OCI-LY3 (cell line): ENCODE measurements around the gene XRCC2.
"Not testable (repeated sequence)": the region's sequence is repeated elsewhere in the genome, so short reads cannot be mapped to it uniquely, and the experiment has no call there.

Source experiments
- CTCF ChIP-seq: fragments of 200-600, 300-600 bp; sonication (generic); IDR thresholded peaks from 2 replicates; pipeline ENCODE4 v1.5.1; 2014; ENCODE audit warnings: antibody characterized with exemption, low read length, low read depth
- EZH2phosphoT487 ChIP-seq: fragments of 200-600 bp; shearing (Covaris generic); IDR thresholded peaks from 2 replicates; pipeline ENCODE4 v1.6.1; 2018; ENCODE audit warnings: antibody characterized with exemption, mixed run types, low read depth

DNA sequence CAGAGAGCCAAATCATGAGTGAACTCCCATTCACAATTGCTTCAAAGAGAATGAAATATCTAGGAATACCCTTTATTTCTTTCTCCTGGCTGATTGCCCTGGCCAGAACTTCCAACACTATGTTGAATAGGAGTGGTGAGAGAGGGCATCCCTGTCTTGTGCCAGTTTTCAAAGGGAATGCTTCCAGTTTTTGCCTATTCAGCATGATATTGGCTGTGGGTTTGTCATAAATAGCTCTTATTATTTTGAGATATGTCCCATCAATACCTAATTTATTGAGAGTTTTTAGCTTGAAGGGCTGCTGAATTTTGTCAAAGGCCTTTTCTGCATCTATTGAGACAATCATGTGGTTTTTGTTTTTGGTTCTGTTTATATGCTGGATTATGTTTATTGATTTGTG is 47.2 kb downstream of the XRCC2 start:
- TF ChIP-seq CTCF, EZH2phosphoT487: not testable (repeated sequence)
